A549 (cell line): ENCODE results near the gene UBA7. TPM values are rescaled to one million over a fixed set of nuclear protein-coding genes. Genes with fewer than 3 reads are reported as not detected.

Experiments used
- ATAC-seq, 2 experiments: fragments of 200-7000 bp in 1 of 2; fragments of >200 bp in 1 of 2; cut with Nextera tagmentation in 1 of 2; cut with Tn5 transposase in 1 of 2; 3 replicates each; pipeline versions ENCODE4 v1.8.0 to v1.9.1; 2018 to 2020; ENCODE audit warnings: mild to moderate bottlenecking in 1 of 2, moderate library complexity in 1 of 2
- CTCF ChIA-PET: fragments of 300-600 bp; sonication (Branson Sonifier 250); formaldehyde crosslinking; extraction: SDS; loops from one replicate; lab custom pipeline; 2021; ENCODE audit warnings: antibody characterized with exemption, inconsistent platforms; lab: Yijun Ruan, JAX
- POLR2A ChIA-PET: fragments of 350-600 bp; formaldehyde crosslinking; extraction: SDS; loops from one replicate; lab custom pipeline; 2021; ENCODE audit warnings: antibody characterized with exemption, inconsistent platforms; lab: Yijun Ruan, JAX
- DNase-seq, 2 experiments: peaks; one replicate each; pipeline versions ENCODE4 v3.0.0 to v3.0.0-alpha.2; 2011 to 2016; ENCODE audit warnings: low read depth in 1 of 2, low spot score in 1 of 2
- FAIRE-seq: peaks from 2 replicates; lab custom pipeline; 2011; peaks lifted over from hg19 to GRCh38; lab: Jason Lieb, UNC
- H3K27ac ChIP-seq, 2 experiments: fragments of >200 bp; sonication (Bioruptor Twin); formaldehyde crosslinking; 3 replicates each; pipeline ENCODE4 v1.5.1; 2016 to 2017
- H3K4me1 ChIP-seq: fragments of >200 bp; sonication (Bioruptor Twin); formaldehyde crosslinking; 3 replicates; pipeline ENCODE4 v1.6.1; 2016
- H3K4me2 ChIP-seq: fragments of >200 bp; sonication (Bioruptor Twin); formaldehyde crosslinking; 3 replicates; pipeline ENCODE4 v1.6.1; 2016
- H3K4me3 ChIP-seq: fragments of >200 bp; sonication (Bioruptor Twin); formaldehyde crosslinking; 3 replicates; pipeline ENCODE4 v1.5.1; 2016
- H3K9me3 ChIP-seq: fragments of >200 bp; sonication (Bioruptor Twin); formaldehyde crosslinking; 3 replicates; pipeline ENCODE4 v1.6.1; 2016
- CBX2 ChIP-seq: fragments of 200-600 bp; sonication (generic); IDR thresholded peaks from 2 replicates; pipeline ENCODE4 v1.6.1; 2016; ENCODE audit warnings: low read depth, mild to moderate bottlenecking, borderline replicate concordance
- CEBPB ChIP-seq, 2 experiments: fragments of >200 bp in 1 of 2; sonication (Bioruptor Twin) in 1 of 2; formaldehyde crosslinking in 1 of 2; IDR thresholded peaks; 2 replicates each; pipeline ENCODE4 v1.6.1; 2012 to 2016
- CHD4 ChIP-seq: fragments of 200-600 bp; sonication (generic); IDR thresholded peaks from 2 replicates; pipeline ENCODE4 v1.6.1; 2016; ENCODE audit warnings: antibody characterized with exemption, mild to moderate bottlenecking, borderline replicate concordance
- EHF ChIP-seq: fragments of 250-450 bp; sonication (Bioruptor Pico); IDR thresholded peaks from 2 replicates; pipeline ENCODE4 v1.5.0; 2020; ENCODE audit warnings: mild to moderate bottlenecking
- EHMT2 ChIP-seq: fragments of 200-600 bp; sonication (generic); IDR thresholded peaks from 2 replicates; pipeline ENCODE4 v1.6.1; 2016; ENCODE audit warnings: antibody characterized with exemption, low read depth, mild to moderate bottlenecking, moderate library complexity
- EP300 ChIP-seq, 2 experiments: fragments of >200 bp; sonication (Bioruptor Twin); formaldehyde crosslinking; IDR thresholded peaks; 2 replicates in 1 of 2; 3 replicates in 1 of 2; pipeline ENCODE4 v1.6.1; 2016 to 2017
- FOSB ChIP-seq: fragments of 250-450 bp; sonication (Bioruptor Pico); IDR thresholded peaks from 2 replicates; pipeline ENCODE4 v1.5.0; 2020; ENCODE audit warnings: mild to moderate bottlenecking, moderate library complexity
- GATA3 ChIP-seq: IDR thresholded peaks from 2 replicates; pipeline ENCODE4 v1.6.1; 2012; ENCODE audit warnings: borderline replicate concordance
- HDAC2 ChIP-seq: fragments of 200-600 bp; sonication (generic); IDR thresholded peaks from 2 replicates; pipeline ENCODE4 v1.6.1; 2016
- HEYL ChIP-seq: fragments of 250-450 bp; sonication (Bioruptor Pico); IDR thresholded peaks from 2 replicates; pipeline ENCODE4 v1.8.0; 2021; ENCODE audit warnings: mild to moderate bottlenecking, moderate library complexity
- HOXA7 ChIP-seq: fragments of 250-450 bp; sonication (Bioruptor Pico); IDR thresholded peaks from 2 replicates; pipeline ENCODE4 v1.5.0; 2020; ENCODE audit warnings: mild to moderate bottlenecking, moderate library complexity
- MAFK ChIP-seq: fragments of 450-650 bp; IDR thresholded peaks from 2 replicates; pipeline ENCODE4 v1.6.1; 2014; ENCODE audit not compliant: partially characterized antibody
- MAZ ChIP-seq: fragments of 150-350 bp; IDR thresholded peaks from 2 replicates; pipeline ENCODE4 v1.6.1; 2014; ENCODE audit warnings: antibody characterized with exemption, low read depth, low read length, borderline replicate concordance
- NPAS2 ChIP-seq: fragments of 250-450 bp; sonication (Bioruptor Pico); IDR thresholded peaks from 2 replicates; pipeline ENCODE4 v1.8.0; 2022; ENCODE audit warnings: mild to moderate bottlenecking, moderate library complexity, borderline replicate concordance
- NR3C1 ChIP-seq: fragments of >200 bp; sonication (Bioruptor Twin); formaldehyde crosslinking; IDR thresholded peaks from 3 replicates; pipeline ENCODE4 v1.6.1; 2017
- PHF8 ChIP-seq: fragments of 200-600 bp; sonication (generic); IDR thresholded peaks from 2 replicates; pipeline ENCODE4 v1.6.1; 2016; ENCODE audit warnings: low read depth, mild to moderate bottlenecking, antibody characterized with exemption, moderate library complexity, borderline replicate concordance
- RCOR1 ChIP-seq: fragments of 150-350 bp; IDR thresholded peaks from 2 replicates; pipeline ENCODE4 v1.6.1; 2014; ENCODE audit warnings: antibody characterized with exemption, low read length, low read depth
- RFX5 ChIP-seq: fragments of 450-650 bp; IDR thresholded peaks from 2 replicates; pipeline ENCODE4 v1.7.1; 2014; ENCODE audit warnings: antibody characterized with exemption, mild to moderate bottlenecking, moderate library complexity
- RNF2 ChIP-seq: fragments of 200-600 bp; sonication (generic); IDR thresholded peaks from 2 replicates; pipeline ENCODE4 v1.6.1; 2016; ENCODE audit warnings: low read depth, mild to moderate bottlenecking, antibody characterized with exemption, moderate library complexity, borderline replicate concordance
- SMC3 ChIP-seq: fragments of >200 bp; sonication (Bioruptor Twin); formaldehyde crosslinking; IDR thresholded peaks from 3 replicates; pipeline ENCODE4 v1.6.1; 2018; ENCODE audit warnings: inconsistent platforms
- TFCP2L1 ChIP-seq: fragments of 250-450 bp; sonication (Bioruptor Pico); IDR thresholded peaks from 2 replicates; pipeline ENCODE4 v1.5.0; 2021; ENCODE audit warnings: mild to moderate bottlenecking
- TP53 ChIP-seq: fragments of 250-450 bp; sonication (Bioruptor Pico); IDR thresholded peaks from 2 replicates; pipeline ENCODE4 v1.5.0; 2021; ENCODE audit warnings: mild to moderate bottlenecking, moderate library complexity
- ZFP36 ChIP-seq: fragments of 450-650 bp; IDR thresholded peaks from 2 replicates; pipeline ENCODE4 v1.6.1; 2014; ENCODE audit warnings: borderline replicate concordance; ENCODE audit not compliant: partially characterized antibody
- ZSCAN20 ChIP-seq: fragments of 250-450 bp; sonication (Bioruptor Pico); IDR thresholded peaks from 2 replicates; pipeline ENCODE4 v1.8.0; 2022; ENCODE audit warnings: mild to moderate bottlenecking, moderate library complexity
- WGBS: methylation state at CpG from one replicate; pipeline ENCODE4 v1.1.6; 2017; ENCODE audit errors: missing lambda C conversion rate; 5-methylcytosine and 5-hydroxymethylcytosine counted together
- polyA plus RNA-seq, 4 experiments: library from polyadenylated mRNA; depleted of rRNA in 3 of 4; stranded (reverse); fragments of >200 nt; fragmentation: RNase III in 1 of 4; extraction: RNeasy Plus Mini Kit Qiagen cat#74134 plus additional on column Dnase treatment in 1 of 4; gene quantifications; 2 replicates in 3 of 4; 3 replicates in 1 of 4; pipeline ENCODE4 v1.2.3, GENCODE V29; 2011 to 2017
- TF ChIP-seq, protein P1 (sequence below): fragments of 450-650 bp; IDR thresholded peaks from 2 replicates; pipeline ENCODE4 v1.6.1; 2014; ENCODE audit warnings: antibody characterized with exemption
- TF ChIP-seq, protein P2 (sequence below): fragments of >200 bp; sonication (Bioruptor Twin); formaldehyde crosslinking; IDR thresholded peaks from 3 replicates; pipeline ENCODE4 v1.6.1; 2016

UBA7 gene
- polyA plus RNA-seq, 2 of the 4 experiments (the other 2 are of a cell fraction), result 0.22 to 0.54 TPM

DNA sequence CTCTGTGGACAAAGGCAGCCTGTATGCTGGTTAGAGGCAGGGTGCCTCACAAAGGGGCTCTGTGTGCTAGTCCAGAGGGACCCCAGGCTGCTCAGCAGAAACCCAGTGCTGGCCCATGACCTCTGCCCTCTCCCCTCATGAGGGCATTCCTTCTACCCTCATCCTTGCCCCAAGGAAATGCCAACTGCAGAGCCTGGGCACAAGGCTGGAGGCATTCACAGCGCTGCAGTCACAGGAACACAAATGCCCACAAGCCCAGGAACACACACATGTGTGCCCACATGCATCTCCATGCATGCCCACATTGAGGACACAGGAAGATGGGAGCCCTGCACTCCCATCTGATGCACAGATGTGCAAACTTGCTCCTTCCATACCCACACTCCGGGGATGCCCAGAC, 6.9 kb downstream of the UBA7 start:
- ATAC-seq (no peak), FAIRE-seq (no peak), DNase-seq (no peak)
- TF ChIP-seq, protein P1, sequence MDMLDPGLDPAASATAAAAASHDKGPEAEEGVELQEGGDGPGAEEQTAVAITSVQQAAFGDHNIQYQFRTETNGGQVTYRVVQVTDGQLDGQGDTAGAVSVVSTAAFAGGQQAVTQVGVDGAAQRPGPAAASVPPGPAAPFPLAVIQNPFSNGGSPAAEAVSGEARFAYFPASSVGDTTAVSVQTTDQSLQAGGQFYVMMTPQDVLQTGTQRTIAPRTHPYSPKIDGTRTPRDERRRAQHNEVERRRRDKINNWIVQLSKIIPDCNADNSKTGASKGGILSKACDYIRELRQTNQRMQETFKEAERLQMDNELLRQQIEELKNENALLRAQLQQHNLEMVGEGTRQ, result no peak
- no peak for TF ChIP-seq RNF2
- no peak for TF ChIP-seq NR3C1
- H3K27ac ChIP-seq, result no peak overlapping the region
- CTCF ChIA-PET, result interaction anchor here (1.0 to 8.6 kb wide), 3 partner anchors 23 to 39 kb away, joined by 3 to 119 read pairs (median 4); no protein-coding TSS in a partner anchor
- POLR2A ChIA-PET, result no interaction called here
- WGBS, result 70% methylated on average over 2 of the region's 2 CpGs
- no peaks in the 10 kb centered on the region for H3K4me1 ChIP-seq
- H3K4me3 ChIP-seq, result no peak overlapping the region
- H3K9me3 ChIP-seq, result no peaks in the 10 kb centered on the region
- no peak overlapping the region for H3K4me2 ChIP-seq

DNA sequence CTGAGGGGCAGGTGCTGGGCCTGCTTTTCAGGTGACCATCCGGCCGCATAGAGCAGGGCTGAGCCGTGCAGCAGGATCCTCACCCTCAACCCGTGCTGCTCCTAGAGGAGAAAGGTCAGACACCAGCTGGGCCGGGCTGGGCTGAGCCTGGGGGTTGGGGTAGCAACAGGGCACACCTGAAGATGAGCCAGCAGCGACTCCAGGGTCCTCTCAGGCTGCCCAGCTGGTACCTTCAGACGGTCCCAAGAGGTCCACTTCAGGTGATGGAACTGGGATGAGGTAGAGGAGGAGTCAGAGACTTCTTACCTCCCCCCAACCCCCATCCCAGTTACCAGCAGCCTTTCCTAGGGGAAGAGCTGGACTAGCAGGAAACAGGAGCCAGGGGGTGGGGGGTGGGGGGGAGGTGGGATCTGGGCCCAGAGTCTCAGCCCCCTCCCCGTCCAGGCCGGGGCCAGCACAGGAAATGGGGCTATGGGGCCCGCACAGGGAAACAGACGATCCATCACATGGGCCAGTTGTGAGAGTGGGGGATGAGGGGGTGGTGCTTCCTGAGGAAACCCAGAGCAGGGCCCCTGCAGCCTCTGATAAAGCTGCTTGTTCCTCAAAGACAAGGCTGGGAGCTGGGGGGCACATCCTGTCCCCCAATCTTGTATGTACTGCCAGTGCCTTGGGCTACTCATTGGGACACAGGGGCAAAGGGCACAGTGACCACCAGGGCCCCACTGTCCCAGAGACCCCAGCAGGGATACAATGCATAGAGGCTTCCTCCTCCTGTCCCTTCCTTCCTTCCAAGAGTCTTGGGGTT, 7.7 kb downstream of the UBA7 start:
- ATAC-seq (no peak), DNase-seq (no peak), FAIRE-seq (no peak)
- POLR2A ChIA-PET, result no interaction called here
- Histone ChIP-seq H3K27ac (no peak overlapping the region), H3K9me3 (no peaks in the 10 kb centered on the region), H3K4me1 (no peaks in the 10 kb centered on the region), H3K4me3 (no peak overlapping the region), H3K4me2 (no peak overlapping the region)
- CTCF ChIA-PET, result interaction anchor here (0.6 to 8.6 kb wide), 7 partner anchors 12 to 103 kb away, joined by 3 to 119 read pairs (median 4); no protein-coding TSS in a partner anchor
- TF ChIP-seq CEBPB (IDR thresholded peaks at IDR 0.05) (no peak), RCOR1 (no peak), ZFP36 (no peak), NR3C1 (no peak), PHF8 (no peak), HDAC2 (no peak), HEYL (CRISPR knock-in tag) (no peak)
- 76% methylated on average over 3 of the region's 11 CpGs for whole genome bisulfite sequencing

DNA sequence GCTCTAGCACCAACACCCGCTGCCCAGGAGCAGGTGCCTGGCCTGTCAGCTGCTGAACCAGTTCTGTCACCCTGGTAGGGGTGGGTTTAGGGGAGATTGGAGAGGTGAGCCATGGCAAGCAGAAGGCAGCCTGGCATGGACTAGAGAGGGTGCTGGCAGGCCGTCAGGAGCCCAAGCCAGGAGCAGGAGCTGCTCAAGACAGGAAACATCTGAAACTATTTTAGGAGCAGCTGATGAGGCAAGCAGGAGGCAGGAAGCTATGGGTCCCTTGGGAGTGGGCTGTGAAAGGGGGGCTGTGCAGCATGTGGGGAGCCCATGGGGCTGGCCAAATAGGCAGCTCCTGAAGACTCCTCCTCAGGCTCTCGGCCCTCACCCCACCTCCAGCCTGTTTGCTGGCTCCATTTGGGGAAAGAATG, 8.4 kb downstream of the UBA7 start:
- ChIA-PET POLR2A (no interaction called here), CTCF (interaction anchor here (1.1 to 8.6 kb wide), 4 partner anchors 12 to 102 kb away, joined by 3 to 119 read pairs (median 6); no protein-coding TSS in a partner anchor)
- Histone ChIP-seq H3K27ac (no peak overlapping the region), H3K4me2 (no peak overlapping the region), H3K4me1 (no peaks in the 10 kb centered on the region), H3K4me3 (no peak overlapping the region), H3K9me3 (no peaks in the 10 kb centered on the region)
- DNase-seq, result no peak
- TF ChIP-seq ZSCAN20 (CRISPR knock-in tag) (no peak), CBX2 (no peak), HOXA7 (CRISPR knock-in tag) (no peak), TFCP2L1 (no peak), NPAS2 (no peak), GATA3 (no peak), RFX5 (no peak), MAZ (no peak), EHMT2 (no peak), CHD4 (no peak), EP300 (IDR thresholded peaks at IDR 0.05) (no peak), FOSB (CRISPR knock-in tag) (no peak), MAFK (no peak), TP53 (CRISPR knock-in tag) (no peak), SMC3 (no peak), EHF (CRISPR knock-in tag) (no peak)
- TF ChIP-seq, protein P2, sequence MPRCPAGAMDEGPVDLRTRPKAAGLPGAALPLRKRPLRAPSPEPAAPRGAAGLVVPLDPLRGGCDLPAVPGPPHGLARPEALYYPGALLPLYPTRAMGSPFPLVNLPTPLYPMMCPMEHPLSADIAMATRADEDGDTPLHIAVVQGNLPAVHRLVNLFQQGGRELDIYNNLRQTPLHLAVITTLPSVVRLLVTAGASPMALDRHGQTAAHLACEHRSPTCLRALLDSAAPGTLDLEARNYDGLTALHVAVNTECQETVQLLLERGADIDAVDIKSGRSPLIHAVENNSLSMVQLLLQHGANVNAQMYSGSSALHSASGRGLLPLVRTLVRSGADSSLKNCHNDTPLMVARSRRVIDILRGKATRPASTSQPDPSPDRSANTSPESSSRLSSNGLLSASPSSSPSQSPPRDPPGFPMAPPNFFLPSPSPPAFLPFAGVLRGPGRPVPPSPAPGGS, result no peak
- ATAC-seq, result no peak
- no peak for FAIRE-seq
- 87% methylated on average over 3 of the region's 3 CpGs for WGBS
